ENCODE data around the gene TMEFF2. TPM values are rescaled to one million over a fixed set of nuclear protein-coding genes. Genes with fewer than 3 reads are reported as not detected.

TMEFF2 gene
- total RNA-seq, 1 donor from 2014 or later, result not detected

DNA sequence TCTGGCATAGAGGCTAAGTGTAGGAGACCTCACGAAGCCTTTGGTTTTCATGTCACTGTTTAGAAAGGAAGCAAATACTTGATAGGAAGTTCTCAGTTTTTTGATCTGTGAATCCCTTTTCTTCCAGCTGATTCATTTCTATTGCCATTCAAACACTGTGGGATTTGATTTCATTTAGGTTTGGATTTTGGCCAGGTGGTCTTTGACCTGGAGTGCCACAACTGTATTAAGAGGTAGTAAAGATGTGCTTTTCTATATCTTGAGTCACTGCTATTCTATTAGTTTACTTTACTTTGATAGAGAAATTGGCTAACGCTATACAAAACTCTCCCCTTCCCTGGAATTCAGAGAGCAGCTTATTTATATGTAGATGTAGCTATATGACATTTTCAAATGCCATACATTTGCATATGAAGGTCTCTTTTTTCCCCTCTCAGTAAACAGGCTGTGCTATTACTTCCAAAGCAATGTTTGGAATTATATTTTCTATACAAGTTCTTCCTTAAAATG, 215.5 kb downstream of the TMEFF2 start:
- Histone ChIP-seq H3K36me3 (no peaks in the 10 kb centered on the region), H3K27me3 (no peaks in the 10 kb centered on the region), H3K9me3 (no peaks in the 10 kb centered on the region), H3K4me1 (no peaks in the 10 kb centered on the region), H3K4me3 (no peak overlapping the region), H3K27ac (no peak overlapping the region)
- TF ChIP-seq, protein P1, sequence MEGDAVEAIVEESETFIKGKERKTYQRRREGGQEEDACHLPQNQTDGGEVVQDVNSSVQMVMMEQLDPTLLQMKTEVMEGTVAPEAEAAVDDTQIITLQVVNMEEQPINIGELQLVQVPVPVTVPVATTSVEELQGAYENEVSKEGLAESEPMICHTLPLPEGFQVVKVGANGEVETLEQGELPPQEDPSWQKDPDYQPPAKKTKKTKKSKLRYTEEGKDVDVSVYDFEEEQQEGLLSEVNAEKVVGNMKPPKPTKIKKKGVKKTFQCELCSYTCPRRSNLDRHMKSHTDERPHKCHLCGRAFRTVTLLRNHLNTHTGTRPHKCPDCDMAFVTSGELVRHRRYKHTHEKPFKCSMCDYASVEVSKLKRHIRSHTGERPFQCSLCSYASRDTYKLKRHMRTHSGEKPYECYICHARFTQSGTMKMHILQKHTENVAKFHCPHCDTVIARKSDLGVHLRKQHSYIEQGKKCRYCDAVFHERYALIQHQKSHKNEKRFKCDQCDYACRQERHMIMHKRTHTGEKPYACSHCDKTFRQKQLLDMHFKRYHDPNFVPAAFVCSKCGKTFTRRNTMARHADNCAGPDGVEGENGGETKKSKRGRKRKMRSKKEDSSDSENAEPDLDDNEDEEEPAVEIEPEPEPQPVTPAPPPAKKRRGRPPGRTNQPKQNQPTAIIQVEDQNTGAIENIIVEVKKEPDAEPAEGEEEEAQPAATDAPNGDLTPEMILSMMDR (IDR thresholded peaks at IDR 0.05), result no peak
- TF ChIP-seq POLR2AphosphoS5 (IDR thresholded peaks at IDR 0.05; ENCODE audit: insufficient read depth in 1 of 2, low read depth in 1 of 2) (no peak), POLR2A (IDR thresholded peaks at IDR 0.05) (no peak)
- intact Hi-C loops (cut with DNase I), result no loop called here
- DNase-seq (ENCODE audit: extremely low spot score in 2 of 2), result no peak

DNA sequence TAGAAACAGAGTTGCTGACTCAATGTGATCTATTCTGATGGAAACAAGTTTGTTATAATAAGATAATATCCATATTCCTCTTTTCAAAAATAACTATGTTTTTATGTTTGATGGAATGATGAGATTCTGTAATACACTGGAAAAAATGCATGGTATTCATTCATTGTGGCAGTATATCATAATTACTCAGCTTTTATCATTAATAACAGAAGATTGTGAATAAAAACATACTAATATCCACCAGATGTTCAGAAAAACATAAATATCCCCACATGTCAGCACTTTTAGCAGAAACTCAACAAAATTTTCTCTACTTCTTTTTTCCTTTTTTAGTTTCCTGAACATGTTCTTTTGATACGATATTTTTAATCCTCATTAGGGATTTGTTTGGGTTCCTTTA, 217.0 kb downstream of the TMEFF2 start:
- intact Hi-C loops (cut with DNase I), result no loop called here
- no peak overlapping the region for H3K4me3 ChIP-seq
- no peak for DNase-seq (ENCODE audit: extremely low spot score in 2 of 2)
- H3K27me3 ChIP-seq, result no peaks in the 10 kb centered on the region
- no peak overlapping the region for H3K27ac ChIP-seq
- no peaks in the 10 kb centered on the region for H3K9me3 ChIP-seq
- H3K36me3 ChIP-seq, result no peaks in the 10 kb centered on the region
- no peaks in the 10 kb centered on the region for H3K4me1 ChIP-seq
- TF ChIP-seq POLR2A (IDR thresholded peaks at IDR 0.05), result no peak
- TF ChIP-seq, protein P1 (IDR thresholded peaks at IDR 0.05), result no peak
- TF ChIP-seq POLR2AphosphoS5 (IDR thresholded peaks at IDR 0.05; ENCODE audit: insufficient read depth in 1 of 2, low read depth in 1 of 2), result no peak

DNA sequence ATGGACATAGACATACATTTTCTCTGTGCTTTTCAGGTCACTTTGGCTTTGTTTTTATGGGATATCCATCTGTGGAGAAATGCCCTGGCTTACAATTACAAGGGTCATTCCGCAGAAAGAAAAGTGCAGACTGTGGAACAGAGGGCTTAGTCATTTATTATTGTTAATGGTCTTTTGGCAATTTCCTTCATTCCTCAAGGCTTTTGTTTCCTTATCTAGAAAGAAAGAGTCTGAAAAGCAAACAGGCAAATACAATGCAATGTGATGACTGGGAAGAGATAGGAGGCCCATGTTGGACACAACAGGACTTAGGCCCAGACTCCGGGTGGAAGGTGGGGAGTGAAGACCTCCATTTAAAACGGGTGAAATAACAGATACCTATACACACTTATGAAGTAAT, 218.3 kb downstream of the TMEFF2 start:
- no peak for DNase-seq (ENCODE audit: extremely low spot score in 2 of 2)
- no peak overlapping the region for H3K4me3 ChIP-seq
- H3K36me3 ChIP-seq, result no peaks in the 10 kb centered on the region
- no peaks in the 10 kb centered on the region for H3K4me1 ChIP-seq
- no peaks in the 10 kb centered on the region for H3K9me3 ChIP-seq
- H3K27me3 ChIP-seq, result no peaks in the 10 kb centered on the region
- no peak overlapping the region for H3K27ac ChIP-seq
- TF ChIP-seq POLR2A (IDR thresholded peaks at IDR 0.05), result no peak
- TF ChIP-seq, protein P1 (IDR thresholded peaks at IDR 0.05), result no peak
- TF ChIP-seq POLR2AphosphoS5 (IDR thresholded peaks at IDR 0.05; ENCODE audit: insufficient read depth in 1 of 2, low read depth in 1 of 2), result no peak
- intact Hi-C loops (cut with DNase I), result no loop called here

DNA sequence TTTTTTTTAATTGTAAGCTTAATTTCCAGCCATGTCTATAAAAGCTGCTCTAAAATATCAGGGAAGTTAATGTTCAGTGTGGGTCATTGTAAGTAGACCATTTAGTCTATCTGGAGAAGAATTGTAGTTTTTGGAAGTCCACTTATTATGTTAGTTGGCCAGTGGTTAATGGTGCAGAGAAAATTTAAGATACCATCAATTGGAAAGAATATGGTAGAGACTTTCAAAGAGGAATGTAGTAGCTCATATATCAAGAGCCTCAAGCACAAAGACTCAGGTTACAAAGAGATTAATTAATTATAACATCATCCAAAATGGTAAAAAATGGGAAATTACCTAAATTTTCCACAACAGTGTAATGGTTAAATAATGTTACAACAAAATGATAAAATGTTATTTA, 220.1 kb downstream of the TMEFF2 start:
- TF ChIP-seq POLR2AphosphoS5 (IDR thresholded peaks at IDR 0.05; ENCODE audit: insufficient read depth in 1 of 2, low read depth in 1 of 2) (no peak), POLR2A (IDR thresholded peaks at IDR 0.05) (no peak)
- TF ChIP-seq, protein P1 (IDR thresholded peaks at IDR 0.05), result no peak
- no peaks in the 10 kb centered on the region for H3K27me3 ChIP-seq
- H3K27ac ChIP-seq, result no peak overlapping the region
- H3K36me3 ChIP-seq, result no peaks in the 10 kb centered on the region
- H3K4me3 ChIP-seq, result no peak overlapping the region
- no peaks in the 10 kb centered on the region for H3K4me1 ChIP-seq
- DNase-seq (ENCODE audit: extremely low spot score in 2 of 2), result no peak
- intact Hi-C loops (cut with DNase I), result no loop called here
- no peaks in the 10 kb centered on the region for H3K9me3 ChIP-seq

DNA sequence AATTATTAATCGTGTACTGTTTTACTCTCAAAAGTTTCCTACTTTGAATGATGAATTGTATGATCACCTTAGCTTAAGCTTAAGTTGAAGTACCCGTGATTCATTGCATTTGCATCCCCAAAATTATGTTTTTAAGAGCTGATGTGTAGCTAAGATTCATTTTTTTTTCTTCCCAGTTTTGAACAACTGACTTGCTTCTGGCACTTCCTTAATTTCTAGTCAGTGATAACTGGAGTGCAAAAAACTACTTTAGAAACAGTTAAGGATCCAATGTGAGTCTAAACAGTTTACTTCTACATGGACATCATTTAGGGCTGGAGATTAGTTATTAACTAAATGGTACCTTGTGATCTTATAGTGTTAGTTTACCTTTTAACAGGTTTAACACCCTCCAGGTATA, 223.9 kb downstream of the TMEFF2 start:
- intact Hi-C loops (cut with DNase I), result no loop called here
- H3K36me3 ChIP-seq, result no peaks in the 10 kb centered on the region
- no peaks in the 10 kb centered on the region for H3K9me3 ChIP-seq
- H3K4me3 ChIP-seq, result no peak overlapping the region
- no peaks in the 10 kb centered on the region for H3K27me3 ChIP-seq
- H3K27ac ChIP-seq, result no peak overlapping the region
- DNase-seq (ENCODE audit: extremely low spot score in 2 of 2), result no peak
- no peaks in the 10 kb centered on the region for H3K4me1 ChIP-seq
- TF ChIP-seq, protein P1 (IDR thresholded peaks at IDR 0.05), result no peak
- TF ChIP-seq POLR2AphosphoS5 (IDR thresholded peaks at IDR 0.05; ENCODE audit: insufficient read depth in 1 of 2, low read depth in 1 of 2) (no peak), POLR2A (IDR thresholded peaks at IDR 0.05) (no peak)
